H1 (cell line): ENCODE results near the gene C7orf57. TPM values are rescaled to one million over a fixed set of nuclear protein-coding genes. Genes with fewer than 3 reads are reported as not detected.
A peak's percentile ranks its signal among the peaks of the same experiment; 100 is the strongest.

Experiments
- CTCF ChIA-PET: fragments of 300-600 bp; sonication (Branson Sonifier 250); formaldehyde crosslinking; loops from one replicate; lab custom pipeline; 2021; ENCODE audit not compliant: partially characterized antibody; lab: Charles Lee
- POLR2A ChIA-PET: fragments of 300-600 bp; sonication (Branson Sonifier 250); formaldehyde crosslinking; loops from one replicate; lab custom pipeline; 2021; ENCODE audit warnings: inconsistent platforms; ENCODE audit not compliant: partially characterized antibody; lab: Charles Lee
- DNase-seq, 2 experiments: peaks; one replicate each; pipeline versions ENCODE4 v3.0.0 to v3.0.0-alpha.2; 2010 to 2022; ENCODE audit warnings: low spot score in 2 of 2, low read depth in 1 of 2, mixed read lengths in 1 of 2
- FAIRE-seq: peaks from 2 replicates; lab custom pipeline; 2011; peaks lifted over from hg19 to GRCh38; lab: Jason Lieb, UNC
- H2AFZ ChIP-seq: 2 replicates; pipeline ENCODE4 v1.8.1; 2012; ENCODE audit warnings: low read length, inconsistent platforms
- H2AK5ac ChIP-seq: 2 replicates; pipeline ENCODE4 v1.6.1; 2013; ENCODE audit warnings: low read depth, low read length
- H2BK120ac ChIP-seq: replicated peaks from 2 replicates; pipeline ENCODE3; 2013; ENCODE audit warnings: low read depth, low read length, inconsistent platforms
- H2BK12ac ChIP-seq: 2 replicates; pipeline ENCODE4 v1.6.1; 2013; ENCODE audit warnings: low read depth, low read length
- H2BK15ac ChIP-seq: 2 replicates; pipeline ENCODE4 v1.6.1; 2013; ENCODE audit warnings: low read length
- H2BK20ac ChIP-seq: 2 replicates; pipeline ENCODE4 v1.6.1; 2013; ENCODE audit warnings: low read length
- H2BK5ac ChIP-seq: 2 replicates; pipeline ENCODE4 v1.6.1; 2013; ENCODE audit warnings: low read depth, low read length
- H3K14ac ChIP-seq: 2 replicates; pipeline ENCODE4 v1.6.1; 2013; ENCODE audit warnings: inconsistent platforms; ENCODE audit not compliant: insufficient read length
- H3K18ac ChIP-seq: 2 replicates; pipeline ENCODE4 v1.6.1; 2013; ENCODE audit warnings: low read length; ENCODE audit errors: extremely low read depth
- H3K23ac ChIP-seq: 2 replicates; pipeline ENCODE4 v1.6.1; 2013; ENCODE audit warnings: inconsistent platforms; ENCODE audit not compliant: insufficient read length
- H3K23me2 ChIP-seq: 2 replicates; pipeline ENCODE4 v1.6.1; 2013; ENCODE audit warnings: low read depth, low read length
- H3K27ac ChIP-seq: 2 replicates; pipeline ENCODE4 v1.6.1; 2011; ENCODE audit warnings: low read depth, low read length, inconsistent platforms
- H3K27me3 ChIP-seq, 4 experiments: replicated peaks in 1 of 4; 1 replicate in 1 of 4; 2 replicates in 3 of 4; pipeline versions ENCODE4 v1.6.1 to v1.8.1; 2011 to 2013; ENCODE audit warnings: low read length in 3 of 4, mild to moderate bottlenecking in 3 of 4, inconsistent platforms in 2 of 4, mixed read lengths in 2 of 4, moderate library complexity in 1 of 4; ENCODE audit not compliant: control insufficient read depth in 3 of 4, insufficient read depth in 3 of 4; ENCODE audit errors: extremely low read depth in 1 of 4
- H3K36me3 ChIP-seq, 4 experiments: 2 replicates each; pipeline versions ENCODE4 v1.6.1 to v1.8.1; 2011 to 2013; ENCODE audit warnings: mild to moderate bottlenecking in 4 of 4, low read length in 3 of 4, moderate library complexity in 2 of 4, control low read depth in 1 of 4, inconsistent platforms in 1 of 4; ENCODE audit not compliant: insufficient read depth in 4 of 4, control insufficient read depth in 2 of 4
- H3K4ac ChIP-seq: replicated peaks from 2 replicates; pipeline ENCODE3; 2013; ENCODE audit warnings: low read length, low read depth, mixed read lengths, inconsistent platforms; ENCODE audit not compliant: insufficient read length
- H3K4me1 ChIP-seq, 4 experiments: replicated peaks in 1 of 4; 1 replicate in 1 of 4; 2 replicates in 3 of 4; pipeline versions ENCODE4 v1.6.1 to v1.8.1; 2011 to 2013; ENCODE audit warnings: low read length in 3 of 4, inconsistent platforms in 2 of 4, mixed read lengths in 1 of 4; ENCODE audit not compliant: insufficient read depth in 4 of 4, control insufficient read depth in 3 of 4
- H3K4me2 ChIP-seq, 2 experiments: 2 replicates each; pipeline versions ENCODE4 v1.6.1 to v1.8.1; 2011 to 2013; ENCODE audit warnings: low read depth in 2 of 2, low read length in 2 of 2, control low read depth in 1 of 2, inconsistent platforms in 1 of 2, mild to moderate bottlenecking in 1 of 2; ENCODE audit not compliant: insufficient read depth in 1 of 2
- H3K4me3 ChIP-seq, 4 experiments: fragments of 200-600, 300-600 bp in 1 of 4; sonication (generic), shearing (Covaris generic), sonication (Bioruptor Twin) in 1 of 4; 2 replicates each; pipeline versions ENCODE4 v1.5.1 to v1.8.1; 2011 to 2016; ENCODE audit warnings: low read length in 4 of 4, low read depth in 3 of 4, control low read depth in 2 of 4, inconsistent platforms in 2 of 4, mild to moderate bottlenecking in 2 of 4, mixed read lengths in 1 of 4, moderate library complexity in 1 of 4; ENCODE audit not compliant: insufficient read depth in 2 of 4; ENCODE audit errors: extremely low read depth in 1 of 4
- H3K56ac ChIP-seq: replicated peaks from 2 replicates; pipeline ENCODE3; 2013; ENCODE audit warnings: low read depth, mild to moderate bottlenecking, mixed read lengths, low read length, inconsistent platforms; ENCODE audit not compliant: insufficient read length
- H3K79me1 ChIP-seq: 2 replicates; pipeline ENCODE4 v1.6.1; 2013; ENCODE audit warnings: low read depth, low read length, control low read depth
- H3K79me2 ChIP-seq, 2 experiments: 2 replicates each; pipeline versions ENCODE4 v1.6.1 to v1.8.1; 2012 to 2013; ENCODE audit warnings: low read length in 2 of 2, mild to moderate bottlenecking in 2 of 2, inconsistent platforms in 1 of 2; ENCODE audit not compliant: insufficient read depth in 2 of 2, control insufficient read depth in 1 of 2
- H3K9ac ChIP-seq, 4 experiments: replicated peaks in 1 of 4; 1 replicate in 1 of 4; 2 replicates in 3 of 4; pipeline versions ENCODE4 v1.6.1 to v1.8.1; 2011 to 2013; ENCODE audit warnings: low read depth in 3 of 4, low read length in 3 of 4, control low read depth in 2 of 4, mild to moderate bottlenecking in 2 of 4, moderate library complexity in 2 of 4, inconsistent platforms in 1 of 4; ENCODE audit errors: extremely low read depth in 1 of 4
- H3K9me3 ChIP-seq, 2 experiments: 2 replicates each; pipeline versions ENCODE4 v1.6.1 to v1.8.1; 2012 to 2013; ENCODE audit warnings: mild to moderate bottlenecking in 2 of 2, moderate library complexity in 2 of 2, control low read depth in 1 of 2, inconsistent platforms in 1 of 2, low read depth in 1 of 2, low read length in 1 of 2, mixed read lengths in 1 of 2; ENCODE audit not compliant: insufficient read depth in 2 of 2
- H4K20me1 ChIP-seq, 2 experiments: replicated peaks in 1 of 2; 2 replicates each; pipeline versions ENCODE3 to v1.8.1; 2011 to 2013; ENCODE audit warnings: inconsistent platforms in 2 of 2, low read length in 2 of 2, mild to moderate bottlenecking in 1 of 2; ENCODE audit not compliant: insufficient read depth in 2 of 2, control insufficient read depth in 1 of 2
- H4K5ac ChIP-seq: 2 replicates; pipeline ENCODE4 v1.6.1; 2013; ENCODE audit warnings: low read length, low read depth, mixed read lengths, inconsistent platforms; ENCODE audit not compliant: insufficient read length
- H4K8ac ChIP-seq: 2 replicates; pipeline ENCODE4 v1.8.0; 2013; ENCODE audit warnings: mild to moderate bottlenecking, moderate library complexity, low read length, inconsistent platforms; ENCODE audit not compliant: insufficient read depth; ENCODE audit errors: extremely low read depth
- H4K91ac ChIP-seq: replicated peaks from 2 replicates; pipeline ENCODE3; 2013; ENCODE audit warnings: low read length, mixed read lengths, inconsistent platforms; ENCODE audit not compliant: insufficient read length
- ASH2L ChIP-seq: fragments of 200-600, 300-600 bp; sonication (generic); IDR thresholded peaks from one replicate; pipeline ENCODE4 v1.7.1; 2017; ENCODE audit warnings: low read length
- BRCA1 ChIP-seq: IDR thresholded peaks from 2 replicates; pipeline ENCODE4 v1.6.1; 2012; ENCODE audit warnings: low read depth, low read length, improper control_type of control experiment
- EGR1 ChIP-seq: IDR thresholded peaks from 2 replicates; pipeline ENCODE4 v1.6.1; 2011; ENCODE audit warnings: low read depth, low read length, borderline replicate concordance
- FOSL1 ChIP-seq: IDR thresholded peaks from 2 replicates; pipeline ENCODE4 v1.6.1; 2011; ENCODE audit warnings: mild to moderate bottlenecking, low read depth, low read length, moderate library complexity; ENCODE audit not compliant: insufficient read depth
- JUND ChIP-seq: IDR thresholded peaks from 2 replicates; pipeline ENCODE4 v1.6.1; 2011; ENCODE audit warnings: mild to moderate bottlenecking, improper control_type of control experiment, low read length
- KDM1A ChIP-seq: fragments of 200-600, 300-600 bp; sonication (generic); IDR thresholded peaks from 2 replicates; pipeline ENCODE4 v1.7.1; 2016; ENCODE audit warnings: mild to moderate bottlenecking, low read length, borderline replicate concordance
- POU5F1 ChIP-seq: IDR thresholded peaks from 2 replicates; pipeline ENCODE4 v1.6.1; 2011; ENCODE audit warnings: low read depth, mild to moderate bottlenecking, low read length, moderate library complexity
- TAF1 ChIP-seq: IDR thresholded peaks from 2 replicates; pipeline ENCODE4 v1.6.1; 2011; ENCODE audit warnings: mild to moderate bottlenecking, low read depth, low read length
- TCF12 ChIP-seq: IDR thresholded peaks from 2 replicates; pipeline ENCODE4 v1.6.1; 2011; ENCODE audit warnings: low read depth, mild to moderate bottlenecking, low read length
- ZNF274 ChIP-seq: IDR thresholded peaks from 2 replicates; pipeline ENCODE4 v1.7.0; 2012; ENCODE audit warnings: low read length, borderline replicate concordance; ENCODE audit errors: extremely low read depth
- WGBS, 2 experiments: shearing (Covaris generic) in 1 of 2; methylation state at CpG; one replicate each; pipeline versions ENCODE4 v1.1.6 to v1.1.7; 2013 to 2015; ENCODE audit warnings: low lambda C conversion rate in 2 of 2, mixed read lengths in 2 of 2, inconsistent platforms in 1 of 2, low coverage in 1 of 2, missing lambda C conversion rate in 1 of 2; ENCODE audit not compliant: insufficient replicate concordance in 2 of 2, insufficient coverage in 1 of 2, insufficient read length in 1 of 2; ENCODE audit errors: extremely low coverage in 1 of 2, missing lambda C conversion rate in 1 of 2; 5-methylcytosine and 5-hydroxymethylcytosine counted together
- polyA plus RNA-seq, 7 experiments: library from polyadenylated mRNA; depleted of rRNA in 3 of 7; stranded (reverse) in 5 of 7; unstranded in 2 of 7; fragments of >200 nt in 5 of 7; fragments of 200-250 nt in 2 of 7; gene quantifications; 1 replicate in 5 of 7; 2 replicates in 1 of 7; 4 replicates in 1 of 7; pipeline versions ENCODE4 v1.2.1 to v1.2.3, GENCODE V29; 2011 to 2013; ENCODE audit warnings: missing spikeins in 2 of 7, mixed read lengths in 2 of 7
- total RNA-seq: library from RNA; stranded (reverse); fragmentation: NEBNext Ultra II Directional; extraction: Animal tissue kit (Norgen Biotek cat#: 25700); gene quantifications from 2 replicates; pipeline ENCODE4 v1.2.1, GENCODE V29; 2021
- TF ChIP-seq, protein P1 (sequence below), 3 experiments: IDR thresholded peaks; 1 replicate in 2 of 3; 2 replicates in 1 of 3; pipeline versions ENCODE4 v1.5.1 to v1.6.1; 2011; ENCODE audit warnings: low read length in 3 of 3, mild to moderate bottlenecking in 3 of 3, inconsistent platforms in 2 of 3, low read depth in 1 of 3, moderate library complexity in 1 of 3; ENCODE audit not compliant: insufficient read depth in 1 of 3; ENCODE audit errors: control extremely low read depth in 1 of 3

C7orf57 gene
- total and polyA plus RNA-seq, 2 of the 8 experiments (the other 6 are each of a cell fraction or from before 2014, with no cell fraction given): 0.08 to 0.56 TPM

DNA sequence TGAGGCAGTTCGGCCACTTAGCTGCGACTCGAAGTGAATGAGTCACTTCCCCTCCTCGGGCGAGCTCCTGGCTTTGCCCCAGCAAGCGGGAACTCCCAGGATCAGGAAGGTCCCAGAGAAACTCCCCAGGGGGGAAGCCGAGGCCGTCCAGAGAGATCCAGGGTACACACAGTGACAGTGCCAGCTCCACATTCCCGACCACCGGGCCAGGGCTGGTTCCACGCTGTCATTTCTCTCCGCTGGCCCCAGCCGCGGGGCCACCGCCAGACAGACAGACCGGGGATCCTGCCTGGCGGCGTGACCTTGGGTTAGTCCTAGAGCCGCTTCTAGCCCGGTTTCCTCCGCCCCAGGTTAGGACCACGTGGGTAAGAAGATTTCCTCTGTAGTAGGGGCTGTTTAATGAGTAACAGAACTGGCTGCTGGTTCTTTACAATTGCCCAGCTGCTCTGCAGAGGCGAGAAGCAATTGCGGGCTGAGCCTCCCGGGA is 53.3 kb downstream of the C7orf57 start:
- Histone ChIP-seq H3K23ac (no peak overlapping the region), H3K4me2 (peak overlapping the region; percentile 92 to 97), H3K9me3 (no peaks in the 10 kb centered on the region; a peak in 1 of 4 replicates), H2AFZ (peak overlapping the region; percentile 2; the same call in 1 of the 2 replicates), H4K91ac (peak overlapping the region; percentile 26), H3K36me3 (peaks cover 6 to 23% (median 12%) of the 10 kb centered on the region in 4 experiments; a peak in 7 of 8 replicates), H2AK5ac (no peak overlapping the region), H3K23me2 (peaks cover 7% of the 10 kb centered on the region; the same call in 1 of the 2 replicates), H2BK120ac (no peak overlapping the region), H2BK20ac (no peak overlapping the region), H3K56ac (peak overlapping the region; percentile 52), H2BK15ac (no peak overlapping the region), H4K8ac (peak overlapping the region; percentile 92; the same call in 1 of the 2 replicates), H3K27me3 (no peaks in the 10 kb centered on the region), H3K79me1 (0 out of 2 replicates have a peak, but pooled peaks cover 2% of the 10 kb centered on the region), H3K14ac (no peak overlapping the region), H3K4ac (no peak overlapping the region), H3K4me3 (peak overlapping the region; percentile 57 to 85 (median 66)), H3K79me2 (peaks cover 0 to 6% of the 10 kb centered on the region in 2 experiments; a peak in 1 of 4 replicates), H2BK12ac (peak overlapping the region; percentile 75), H3K18ac (peak overlapping the region; percentile 81), H3K27ac (peak overlapping the region; percentile 66), H4K5ac (peak overlapping the region; percentile 81), H4K20me1 (no peaks in the 10 kb centered on the region), H3K9ac (peak overlapping the region; percentile 25 to 79 (median 74)), H2BK5ac (peak overlapping the region; percentile 92), H3K4me1 (peaks cover 5 to 11% (median 7%) of the 10 kb centered on the region in 4 experiments)
- DNase-seq (peak in 1 of 2 experiments; percentile 82), FAIRE-seq (no peak)
- WGBS, 2 experiments: 3% methylated on average over 20 of the region's 25 CpGs; no CpG with 5 or more reads in 1 of the 2 experiments
- POLR2A ChIA-PET: interaction anchor here (0.6 to 5.1 kb wide), 28 partner anchors 10 to 143 kb away, joined by 3 to 36 read pairs (median 4); partner anchors contain the start of genes C7orf57 and HUS1
- CTCF ChIA-PET: interaction anchor here (1.2 to 4.5 kb wide), 4 partner anchors 13 to 97 kb away, joined by 4 to 16 read pairs (median 8); no protein-coding TSS in a partner anchor
- TF ChIP-seq ZNF274: no peak
- no peak for TF ChIP-seq ASH2L
- no peak for TF ChIP-seq POU5F1
- no peak for TF ChIP-seq TCF12
- TF ChIP-seq FOSL1: no peak
- TF ChIP-seq, protein P1, sequence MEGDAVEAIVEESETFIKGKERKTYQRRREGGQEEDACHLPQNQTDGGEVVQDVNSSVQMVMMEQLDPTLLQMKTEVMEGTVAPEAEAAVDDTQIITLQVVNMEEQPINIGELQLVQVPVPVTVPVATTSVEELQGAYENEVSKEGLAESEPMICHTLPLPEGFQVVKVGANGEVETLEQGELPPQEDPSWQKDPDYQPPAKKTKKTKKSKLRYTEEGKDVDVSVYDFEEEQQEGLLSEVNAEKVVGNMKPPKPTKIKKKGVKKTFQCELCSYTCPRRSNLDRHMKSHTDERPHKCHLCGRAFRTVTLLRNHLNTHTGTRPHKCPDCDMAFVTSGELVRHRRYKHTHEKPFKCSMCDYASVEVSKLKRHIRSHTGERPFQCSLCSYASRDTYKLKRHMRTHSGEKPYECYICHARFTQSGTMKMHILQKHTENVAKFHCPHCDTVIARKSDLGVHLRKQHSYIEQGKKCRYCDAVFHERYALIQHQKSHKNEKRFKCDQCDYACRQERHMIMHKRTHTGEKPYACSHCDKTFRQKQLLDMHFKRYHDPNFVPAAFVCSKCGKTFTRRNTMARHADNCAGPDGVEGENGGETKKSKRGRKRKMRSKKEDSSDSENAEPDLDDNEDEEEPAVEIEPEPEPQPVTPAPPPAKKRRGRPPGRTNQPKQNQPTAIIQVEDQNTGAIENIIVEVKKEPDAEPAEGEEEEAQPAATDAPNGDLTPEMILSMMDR (IDR thresholded peaks at IDR 0.05; ENCODE audit: control extremely low read depth in 1 of 3, insufficient read depth in 1 of 3, low read depth in 1 of 3, low read length in 3 of 3): no peak
- TF ChIP-seq TAF1: peak; percentile 79
- TF ChIP-seq KDM1A: no peak
- no peak for TF ChIP-seq EGR1
- no peak for TF ChIP-seq BRCA1
- peak; percentile 68; the same call in 1 of the 2 replicates for TF ChIP-seq JUND
